Measurements from ENCODE around the gene PACRG.

GRCh38 chr6:163237110-163237509 is 509.3 kb downstream of the PACRG start:
- TF ChIP-seq CTCF (conservative IDR thresholded peaks at IDR 0.05 in 1 of 2, IDR thresholded peaks at IDR 0.05 in 1 of 2; ENCODE audit: extremely low read depth in 1 of 2, insufficient read depth in 1 of 2, low read depth in 1 of 2, low read length in 2 of 2) (no peak), EZH2 (IDR thresholded peaks at IDR 0.05; ENCODE audit: borderline replicate concordance, low read length) (no peak)
